KMS-11 (cell line): ENCODE results near the gene NOS1AP.

Source experiments
- H2AFZ ChIP-seq: fragments of 200-600 bp; sonication (generic); 2 replicates; pipeline ENCODE4 v1.6.1; 2016; ENCODE audit warnings: antibody characterized with exemption, mixed run types, low read depth
- H3K27ac ChIP-seq: fragments of 200-600 bp; sonication (generic); 2 replicates; pipeline ENCODE4 v1.6.1; 2016; ENCODE audit warnings: mild to moderate bottlenecking, mixed run types
- H3K27me3 ChIP-seq: fragments of 200-600 bp; sonication (generic); 2 replicates; pipeline ENCODE4 v1.6.1; 2017; ENCODE audit warnings: mild to moderate bottlenecking, low read depth, mixed run types, moderate library complexity; ENCODE audit not compliant: insufficient read depth
- H3K36me3 ChIP-seq: fragments of 200-600 bp; sonication (generic); 2 replicates; pipeline ENCODE4 v1.6.1; 2017; ENCODE audit warnings: mild to moderate bottlenecking, mixed run types; ENCODE audit not compliant: insufficient read depth
- H3K4me1 ChIP-seq: fragments of 200-600 bp; sonication (generic); 2 replicates; pipeline ENCODE4 v1.6.1; 2016; ENCODE audit warnings: mild to moderate bottlenecking, low read depth, mixed run types; ENCODE audit not compliant: poor library complexity, severe bottlenecking
- H3K4me2 ChIP-seq: fragments of 200-600 bp; sonication (generic); 2 replicates; pipeline ENCODE4 v1.7.0; 2016; ENCODE audit warnings: mild to moderate bottlenecking, mixed run types
- H3K4me3 ChIP-seq: fragments of 200-600 bp; sonication (generic); IDR thresholded peaks from 2 replicates; pipeline ENCODE4 v1.6.1; 2017; ENCODE audit warnings: low read depth, low read length, mixed read lengths; ENCODE audit not compliant: insufficient read depth
- H3K79me2 ChIP-seq: fragments of 200-600 bp; sonication (generic); 2 replicates; pipeline ENCODE4 v1.6.1; 2016; ENCODE audit warnings: low read depth, mixed run types; ENCODE audit not compliant: insufficient read depth
- H3K9ac ChIP-seq: fragments of 200-600 bp; sonication (generic); 2 replicates; pipeline ENCODE4 v1.6.1; 2016; ENCODE audit warnings: mild to moderate bottlenecking, mixed run types
- H4K20me1 ChIP-seq: fragments of 200-600 bp; sonication (generic); 2 replicates; pipeline ENCODE4 v1.6.1; 2016; ENCODE audit warnings: mild to moderate bottlenecking, mixed run types; ENCODE audit not compliant: insufficient read depth
- CTCF ChIP-seq: fragments of 200-600 bp; sonication (generic); conservative IDR thresholded peaks from 2 replicates; pipeline ENCODE4 v1.6.1; 2017; ENCODE audit warnings: low read depth, mild to moderate bottlenecking, antibody characterized with exemption, low read length, moderate library complexity, mixed read lengths

NOS1AP gene

GRCh38 chr1:162259894-162260455, 190.5 kb downstream of the NOS1AP start:
- Histone ChIP-seq H3K27ac (no peak overlapping the region), H3K4me2 (no peak overlapping the region), H2AFZ (no peak overlapping the region), H3K36me3 (no peaks in the 10 kb centered on the region), H3K79me2 (no peaks in the 10 kb centered on the region), H3K4me3 (no peak overlapping the region), H3K27me3 (no peaks in the 10 kb centered on the region), H4K20me1 (no peaks in the 10 kb centered on the region), H3K4me1 (peaks cover 4% of the 10 kb centered on the region), H3K9ac (no peak overlapping the region)
- TF ChIP-seq CTCF: no peak

- H3K4me1 ChIP-seq: peaks cover 45% of the 10 kb centered on the region
- no peak overlapping the region for H3K4me3 ChIP-seq
- no peak overlapping the region for H3K27ac ChIP-seq
- H3K36me3 ChIP-seq: no peaks in the 10 kb centered on the region
- H3K9ac ChIP-seq: no peak overlapping the region
- H3K79me2 ChIP-seq: no peaks in the 10 kb centered on the region
- no peaks in the 10 kb centered on the region for H4K20me1 ChIP-seq
- H3K4me2 ChIP-seq: no peak overlapping the region
- no peak overlapping the region for H2AFZ ChIP-seq
- no peaks in the 10 kb centered on the region for H3K27me3 ChIP-seq
- TF ChIP-seq CTCF: no peak
Observed at GRCh38 chr1:162264108-162264507, 194.6 kb downstream of the NOS1AP start.

DNA sequence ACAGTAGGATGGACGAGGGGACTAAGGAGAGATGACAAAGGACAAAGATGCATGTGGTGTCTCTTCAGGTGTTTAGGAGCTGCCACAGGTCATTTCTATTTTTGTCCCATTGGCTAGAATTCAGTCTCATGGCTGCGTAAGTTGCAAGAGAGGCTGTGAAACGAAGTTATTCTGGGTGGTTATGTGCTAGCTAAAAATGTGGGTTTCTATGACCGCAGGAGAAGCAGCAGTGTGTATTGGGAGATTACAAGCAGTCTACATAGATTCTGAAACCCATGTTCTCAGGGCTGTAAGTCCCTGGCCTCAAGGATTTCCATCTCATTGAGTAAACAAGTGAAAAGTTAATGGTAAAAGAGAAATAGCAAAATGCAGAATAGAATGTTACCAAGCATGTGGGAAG, 196.5 kb downstream of the NOS1AP start:
- Histone ChIP-seq H3K4me3 (peak overlapping the region; percentile 90), H3K27ac (peak overlapping the region; percentile 51), H3K27me3 (no peaks in the 10 kb centered on the region), H4K20me1 (no peaks in the 10 kb centered on the region), H3K9ac (peak overlapping the region; percentile 35; the same call in 1 of the 2 replicates), H3K79me2 (no peaks in the 10 kb centered on the region), H3K4me1 (peaks cover 48% of the 10 kb centered on the region), H2AFZ (peak overlapping the region; percentile 35), H3K4me2 (peak overlapping the region; percentile 65), H3K36me3 (no peaks in the 10 kb centered on the region)
- no peak for TF ChIP-seq CTCF

DNA sequence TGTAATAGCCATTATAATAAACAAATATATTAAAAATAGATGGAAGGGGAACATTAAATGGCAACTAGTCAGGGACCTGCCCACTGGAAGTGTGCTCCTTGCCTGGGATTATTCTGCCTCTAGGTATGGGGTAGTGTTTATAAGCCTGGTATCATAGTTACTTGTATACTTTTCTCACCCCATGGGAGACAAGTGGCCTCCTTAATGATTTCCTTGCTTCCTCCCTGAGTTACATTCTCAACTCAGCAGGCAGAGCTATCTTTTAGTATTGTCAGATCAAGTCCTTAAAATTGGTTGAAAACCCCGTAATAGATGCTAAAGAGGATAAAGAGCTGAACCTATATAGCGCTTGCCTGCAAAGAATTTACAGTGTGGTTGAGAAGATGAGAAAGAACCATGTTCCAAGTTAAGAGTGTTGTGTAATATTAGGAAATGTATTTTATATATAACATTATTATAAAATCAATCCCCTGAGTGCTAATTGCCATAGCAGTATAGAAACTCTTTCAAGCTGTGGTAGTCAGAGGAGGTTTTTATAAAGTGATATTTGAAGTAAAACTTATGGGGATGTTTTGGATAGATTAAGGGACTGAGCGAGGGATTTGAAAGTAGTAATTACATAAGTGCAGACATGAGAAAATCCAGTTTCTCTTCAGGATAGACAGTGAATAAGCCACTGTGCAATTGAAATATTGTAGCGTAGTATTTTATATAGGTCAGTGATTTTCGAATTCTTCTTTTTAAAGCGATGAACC, 200.7 kb downstream of the NOS1AP start:
- H3K79me2 ChIP-seq: no peaks in the 10 kb centered on the region
- no peak overlapping the region for H3K27ac ChIP-seq
- H3K4me1 ChIP-seq: peaks cover 42% of the 10 kb centered on the region
- no peaks in the 10 kb centered on the region for H3K27me3 ChIP-seq
- no peaks in the 10 kb centered on the region for H4K20me1 ChIP-seq
- H2AFZ ChIP-seq: no peak overlapping the region
- no peak overlapping the region for H3K9ac ChIP-seq
- no peak overlapping the region for H3K4me2 ChIP-seq
- no peak overlapping the region for H3K4me3 ChIP-seq
- TF ChIP-seq CTCF: no peak
- H3K36me3 ChIP-seq: no peaks in the 10 kb centered on the region
